GM20000 (cell line): ENCODE data around the gene RTRAF.

Experiments
- DNase-seq: peaks from one replicate; pipeline ENCODE4 v3.0.0; 2012; ENCODE audit warnings: low spot score
- CTCF ChIP-seq: IDR thresholded peaks from 2 replicates; pipeline ENCODE4 v1.5.1; 2012; ENCODE audit warnings: mild to moderate bottlenecking, control low read depth; ENCODE audit errors: extremely low read depth, missing control alignments

RTRAF gene

GRCh38 chr14:52012635-52013034, 23.3 kb downstream of the RTRAF start:
- TF ChIP-seq CTCF, result no peak
- DNase-seq, result no peak

GRCh38 chr14:52013984-52014600, 24.7 kb downstream of the RTRAF start:
- DNase-seq, result no peak
- no peak for TF ChIP-seq CTCF

GRCh38 chr14:52014601-52015267, 25.4 kb downstream of the RTRAF start:
- DNase-seq, result no peak
- no peak for TF ChIP-seq CTCF

- no peak for DNase-seq
- no peak for TF ChIP-seq CTCF
These were observed 26.2 kb downstream of the RTRAF start for GRCh38 chr14:52015411-52016030.

GRCh38 chr14:52018252-52018651, 28.9 kb downstream of the RTRAF start:
- no peak for TF ChIP-seq CTCF
- no peak for DNase-seq

- no peak for DNase-seq
- no peak for TF ChIP-seq CTCF
These were observed 29.6 kb downstream of the RTRAF start for GRCh38 chr14:52018970-52019369.

GRCh38 chr14:52020161-52020714, 30.9 kb downstream of the RTRAF start:
- TF ChIP-seq CTCF, result no peak
- DNase-seq, result no peak
